HepG2 (cell line): ENCODE results near the gene TIAM2.

Experiments
- HNRNPH1 ChIP-seq: fragments of 200-400 bp; formaldehyde crosslinking; optimal IDR thresholded peaks from 2 replicates; pipeline ENCODE3; 2017; ENCODE audit warnings: mild to moderate bottlenecking, low read depth, low read length
- HOXA9 ChIP-seq: sonication (generic); formaldehyde crosslinking; IDR thresholded peaks from 2 replicates; pipeline ENCODE4 v1.8.1; 2022; ENCODE audit warnings: missing genetic modification reagents, mild to moderate bottlenecking, moderate library complexity, borderline replicate concordance
- MXI1 ChIP-seq: IDR thresholded peaks from 3 replicates; pipeline ENCODE4 v1.6.1; 2012; ENCODE audit warnings: low read depth, low read length, inconsistent platforms, borderline replicate concordance
- POLR2A ChIP-seq, 2 experiments: IDR thresholded peaks; 2 replicates each; pipeline ENCODE4 v1.6.1; 2011; ENCODE audit warnings: low read depth in 2 of 2, low read length in 2 of 2, mild to moderate bottlenecking in 1 of 2, moderate library complexity in 1 of 2; ENCODE audit not compliant: insufficient read depth in 1 of 2
- SMC3 ChIP-seq: IDR thresholded peaks from 2 replicates; pipeline ENCODE4 v1.6.1; 2011; ENCODE audit warnings: low read length, improper control_type of control experiment
- TBX3 ChIP-seq: fragments of 450-650 bp; IDR thresholded peaks from 2 replicates; pipeline ENCODE4 v1.6.1; 2017; ENCODE audit warnings: antibody characterized with exemption, mild to moderate bottlenecking, inconsistent platforms, borderline replicate concordance
- ZMYM3 ChIP-seq: sonication (generic); formaldehyde crosslinking; IDR thresholded peaks from 2 replicates; pipeline ENCODE4 v1.5.1; 2020; ENCODE audit warnings: mild to moderate bottlenecking, missing genetic modification reagents
- TF ChIP-seq, protein P1 (sequence below): sonication (generic); formaldehyde crosslinking; IDR thresholded peaks from 2 replicates; pipeline ENCODE4 v1.5.0; 2020; ENCODE audit warnings: mild to moderate bottlenecking, missing genetic modification reagents, moderate library complexity
- TF ChIP-seq, protein P2 (sequence below): IDR thresholded peaks from 2 replicates; pipeline ENCODE4 v1.6.1; 2016; ENCODE audit warnings: low read depth, control low read depth
- TF ChIP-seq, protein P3 (sequence below), 2 experiments: IDR thresholded peaks; 2 replicates each; pipeline ENCODE4 v1.6.1; 2011 to 2012; ENCODE audit warnings: low read length in 2 of 2, borderline replicate concordance in 1 of 2, low read depth in 1 of 2, mild to moderate bottlenecking in 1 of 2, moderate library complexity in 1 of 2

DNA sequence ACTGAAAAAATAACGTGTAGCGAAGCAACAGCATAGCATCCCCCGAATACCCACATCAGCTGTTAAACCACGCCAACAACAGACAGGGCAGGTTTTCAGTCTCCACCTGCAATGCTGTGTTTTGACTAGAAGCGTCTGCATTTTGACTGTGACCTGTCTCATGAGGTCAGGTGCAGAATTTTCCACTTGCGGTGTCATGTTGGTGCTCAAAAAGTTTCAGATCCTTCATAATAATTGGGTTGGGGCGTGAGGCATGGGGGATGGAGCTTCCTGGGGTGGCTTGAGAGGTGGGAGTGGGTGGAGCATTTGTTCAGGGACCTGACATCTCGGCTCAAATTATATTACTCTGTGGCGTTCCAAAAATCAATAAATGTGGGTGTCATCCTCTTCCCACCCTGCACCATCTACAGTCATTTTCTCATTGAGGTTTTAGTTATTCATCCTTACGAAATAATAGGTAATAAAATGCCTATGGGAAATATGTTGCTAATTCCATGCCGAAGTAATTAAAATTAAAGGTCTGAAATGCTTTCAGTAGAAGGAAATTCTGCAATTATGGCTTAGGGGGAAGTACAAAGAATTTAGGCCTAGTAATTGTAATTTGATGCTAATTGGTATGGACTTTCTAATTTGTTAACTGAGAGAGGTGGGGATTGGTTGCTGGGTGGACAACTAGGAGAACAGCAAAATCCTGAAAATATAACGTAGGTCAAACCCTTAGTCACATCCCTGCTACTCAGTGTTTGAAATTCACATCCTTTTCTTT is 81.0 kb downstream of the TIAM2 start:
- TF ChIP-seq ZMYM3 (CRISPR knock-in tag) (no peak), HOXA9 (no peak), MXI1 (no peak), HNRNPH1 (no peak), SMC3 (no peak), TBX3 (no peak), POLR2A (IDR thresholded peaks at IDR 0.05; ENCODE audit: insufficient read depth in 1 of 2, low read depth in 2 of 2, low read length in 2 of 2) (no peak)
- TF ChIP-seq, protein P1, sequence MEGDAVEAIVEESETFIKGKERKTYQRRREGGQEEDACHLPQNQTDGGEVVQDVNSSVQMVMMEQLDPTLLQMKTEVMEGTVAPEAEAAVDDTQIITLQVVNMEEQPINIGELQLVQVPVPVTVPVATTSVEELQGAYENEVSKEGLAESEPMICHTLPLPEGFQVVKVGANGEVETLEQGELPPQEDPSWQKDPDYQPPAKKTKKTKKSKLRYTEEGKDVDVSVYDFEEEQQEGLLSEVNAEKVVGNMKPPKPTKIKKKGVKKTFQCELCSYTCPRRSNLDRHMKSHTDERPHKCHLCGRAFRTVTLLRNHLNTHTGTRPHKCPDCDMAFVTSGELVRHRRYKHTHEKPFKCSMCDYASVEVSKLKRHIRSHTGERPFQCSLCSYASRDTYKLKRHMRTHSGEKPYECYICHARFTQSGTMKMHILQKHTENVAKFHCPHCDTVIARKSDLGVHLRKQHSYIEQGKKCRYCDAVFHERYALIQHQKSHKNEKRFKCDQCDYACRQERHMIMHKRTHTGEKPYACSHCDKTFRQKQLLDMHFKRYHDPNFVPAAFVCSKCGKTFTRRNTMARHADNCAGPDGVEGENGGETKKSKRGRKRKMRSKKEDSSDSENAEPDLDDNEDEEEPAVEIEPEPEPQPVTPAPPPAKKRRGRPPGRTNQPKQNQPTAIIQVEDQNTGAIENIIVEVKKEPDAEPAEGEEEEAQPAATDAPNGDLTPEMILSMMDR (CRISPR knock-in tag) = no peak
- TF ChIP-seq, protein P2, sequence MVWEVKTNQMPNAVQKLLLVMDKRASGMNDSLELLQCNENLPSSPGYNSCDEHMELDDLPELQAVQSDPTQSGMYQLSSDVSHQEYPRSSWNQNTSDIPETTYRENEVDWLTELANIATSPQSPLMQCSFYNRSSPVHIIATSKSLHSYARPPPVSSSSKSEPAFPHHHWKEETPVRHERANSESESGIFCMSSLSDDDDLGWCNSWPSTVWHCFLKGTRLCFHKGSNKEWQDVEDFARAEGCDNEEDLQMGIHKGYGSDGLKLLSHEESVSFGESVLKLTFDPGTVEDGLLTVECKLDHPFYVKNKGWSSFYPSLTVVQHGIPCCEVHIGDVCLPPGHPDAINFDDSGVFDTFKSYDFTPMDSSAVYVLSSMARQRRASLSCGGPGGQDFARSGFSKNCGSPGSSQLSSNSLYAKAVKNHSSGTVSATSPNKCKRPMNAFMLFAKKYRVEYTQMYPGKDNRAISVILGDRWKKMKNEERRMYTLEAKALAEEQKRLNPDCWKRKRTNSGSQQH (CRISPR knock-in tag) = no peak
- TF ChIP-seq, protein P3, sequence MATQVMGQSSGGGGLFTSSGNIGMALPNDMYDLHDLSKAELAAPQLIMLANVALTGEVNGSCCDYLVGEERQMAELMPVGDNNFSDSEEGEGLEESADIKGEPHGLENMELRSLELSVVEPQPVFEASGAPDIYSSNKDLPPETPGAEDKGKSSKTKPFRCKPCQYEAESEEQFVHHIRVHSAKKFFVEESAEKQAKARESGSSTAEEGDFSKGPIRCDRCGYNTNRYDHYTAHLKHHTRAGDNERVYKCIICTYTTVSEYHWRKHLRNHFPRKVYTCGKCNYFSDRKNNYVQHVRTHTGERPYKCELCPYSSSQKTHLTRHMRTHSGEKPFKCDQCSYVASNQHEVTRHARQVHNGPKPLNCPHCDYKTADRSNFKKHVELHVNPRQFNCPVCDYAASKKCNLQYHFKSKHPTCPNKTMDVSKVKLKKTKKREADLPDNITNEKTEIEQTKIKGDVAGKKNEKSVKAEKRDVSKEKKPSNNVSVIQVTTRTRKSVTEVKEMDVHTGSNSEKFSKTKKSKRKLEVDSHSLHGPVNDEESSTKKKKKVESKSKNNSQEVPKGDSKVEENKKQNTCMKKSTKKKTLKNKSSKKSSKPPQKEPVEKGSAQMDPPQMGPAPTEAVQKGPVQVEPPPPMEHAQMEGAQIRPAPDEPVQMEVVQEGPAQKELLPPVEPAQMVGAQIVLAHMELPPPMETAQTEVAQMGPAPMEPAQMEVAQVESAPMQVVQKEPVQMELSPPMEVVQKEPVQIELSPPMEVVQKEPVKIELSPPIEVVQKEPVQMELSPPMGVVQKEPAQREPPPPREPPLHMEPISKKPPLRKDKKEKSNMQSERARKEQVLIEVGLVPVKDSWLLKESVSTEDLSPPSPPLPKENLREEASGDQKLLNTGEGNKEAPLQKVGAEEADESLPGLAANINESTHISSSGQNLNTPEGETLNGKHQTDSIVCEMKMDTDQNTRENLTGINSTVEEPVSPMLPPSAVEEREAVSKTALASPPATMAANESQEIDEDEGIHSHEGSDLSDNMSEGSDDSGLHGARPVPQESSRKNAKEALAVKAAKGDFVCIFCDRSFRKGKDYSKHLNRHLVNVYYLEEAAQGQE (IDR thresholded peaks at IDR 0.05; ENCODE audit: borderline replicate concordance in 1 of 2, low read depth in 1 of 2, low read length in 2 of 2) = no peak
